OCI-LY3 (cell line): ENCODE measurements around the gene DNAH5.

Experiments used
- CTCF ChIP-seq: fragments of 200-600, 300-600 bp; sonication (generic); IDR thresholded peaks from 2 replicates; pipeline ENCODE4 v1.5.1; 2014; ENCODE audit warnings: antibody characterized with exemption, low read length, low read depth
- EZH2phosphoT487 ChIP-seq: fragments of 200-600 bp; shearing (Covaris generic); IDR thresholded peaks from 2 replicates; pipeline ENCODE4 v1.6.1; 2018; ENCODE audit warnings: antibody characterized with exemption, mixed run types, low read depth

GRCh38 chr5:13700626-13701025 lies 243.9 kb downstream of the DNAH5 start:
- no peak for TF ChIP-seq CTCF
- no peak for TF ChIP-seq EZH2phosphoT487
